GM18502 (cell line): Measurements from ENCODE around the gene EXOC6B.

Source experiments
- ATAC-seq: cut with Tn5 transposase; IDR thresholded peaks from one replicate; pipeline ENCODE4 v1.9.1; 2021; ENCODE audit warnings: mild to moderate bottlenecking; ENCODE audit not compliant: unreplicated experiment, poor library complexity

Gene EXOC6B

GRCh38 chr2:72833084-72833714 lies 7.4 kb upstream of the EXOC6B start:
- ATAC-seq, result no peak

GRCh38 chr2:72830273-72830672 lies 4.4 kb upstream of the EXOC6B start:
- ATAC-seq, result no peak

GRCh38 chr2:72828840-72829507 lies 3.1 kb upstream of the EXOC6B start:
- ATAC-seq, result no peak

- ATAC-seq, result no peak
Observed at GRCh38 chr2:72827966-72828646, 2.3 kb upstream of the EXOC6B start.

GRCh38 chr2:72827487-72827886 lies 1.7 kb upstream of the EXOC6B start:
- ATAC-seq, result no peak

GRCh38 chr2:72826156-72826477 lies 284 bp upstream of the EXOC6B start:
- no peak for ATAC-seq

GRCh38 chr2:72824224-72824842 lies 1.5 kb downstream of the EXOC6B start:
- ATAC-seq, result no peak

- ATAC-seq, result no peak
Observed at GRCh38 chr2:72822794-72823193, 3.0 kb downstream of the EXOC6B start.

GRCh38 chr2:72821983-72822382 lies 3.9 kb downstream of the EXOC6B start:
- ATAC-seq, result no peak

- no peak for ATAC-seq
Observed at GRCh38 chr2:72821118-72821517, 4.7 kb downstream of the EXOC6B start.

GRCh38 chr2:72819501-72819900 lies 6.3 kb downstream of the EXOC6B start:
- ATAC-seq, result no peak

GRCh38 chr2:72815655-72816278 lies 10.1 kb downstream of the EXOC6B start:
- ATAC-seq, result no peak

- no peak for ATAC-seq
Observed at GRCh38 chr2:72813841-72814240, 12.0 kb downstream of the EXOC6B start.

GRCh38 chr2:72810165-72810564 lies 15.7 kb downstream of the EXOC6B start:
- ATAC-seq, result no peak

GRCh38 chr2:72809095-72809494 lies 16.7 kb downstream of the EXOC6B start:
- ATAC-seq, result no peak

GRCh38 chr2:72806280-72806945 lies 19.4 kb downstream of the EXOC6B start:
- no peak for ATAC-seq

GRCh38 chr2:72803626-72804320 lies 22.1 kb downstream of the EXOC6B start:
- ATAC-seq, result no peak

GRCh38 chr2:72803151-72803550 lies 22.7 kb downstream of the EXOC6B start:
- ATAC-seq, result no peak

- ATAC-seq, result no peak
Observed at GRCh38 chr2:72800492-72800891, 25.3 kb downstream of the EXOC6B start.

GRCh38 chr2:72797740-72798139 lies 28.1 kb downstream of the EXOC6B start:
- ATAC-seq, result no peak
